ENCODE results near the gene PEX7. TPM values are rescaled to one million over a fixed set of nuclear protein-coding genes. Genes with fewer than 3 reads are reported as not detected.

The PEX7 gene
- total RNA-seq, 1 experiment from 2014 or later = 8.1 TPM

- Histone ChIP-seq H3K9me2 (ENCODE audit: insufficient read depth) (no peaks in the 10 kb centered on the region), H3K4me1 (ENCODE audit: control insufficient read depth in 1 of 2, insufficient read depth in 2 of 2, low read length in 2 of 2) (no peaks in the 10 kb centered on the region), H3K4me2 (ENCODE audit: low read length) (no peak overlapping the region), H4K20me1 (ENCODE audit: insufficient read depth) (no peaks in the 10 kb centered on the region), H3K27me3 (ENCODE audit: insufficient read depth, low read length) (no peaks in the 10 kb centered on the region), H3K9me3 (ENCODE audit: control insufficient read depth in 1 of 2, insufficient read depth in 1 of 2, low read depth in 1 of 2, low read length in 2 of 2) (no peaks in the 10 kb centered on the region), H3K4me3 (replicated peaks in 1 of 2; ENCODE audit: low read depth in 1 of 2, low read length in 2 of 2) (no peak overlapping the region), H2AFZ (ENCODE audit: low read depth, low read length, poor library complexity, severe bottlenecking) (no peak overlapping the region), H3K9ac (ENCODE audit: low read length) (no peak overlapping the region), H3K79me2 (ENCODE audit: insufficient read depth, low read length) (peaks cover 9% of the 10 kb centered on the region; the same call in 1 of the 2 replicates), H3K36me3 (ENCODE audit: control insufficient read depth in 1 of 2, insufficient read depth in 2 of 2, low read length in 2 of 2) (no peaks in the 10 kb centered on the region), H3K27ac (ENCODE audit: low read depth, low read length) (no peak overlapping the region)
- no TSS peak for BruUV-seq (replicated peaks)
- ChIA-PET POLR2A (no interaction called here), CTCF (no interaction called here), RAD21 (ENCODE audit: low non-redundant PET in 1 of 2, low total read pairs in 2 of 2, uncharacterized antibody in 2 of 2, unreplicated experiment in 2 of 2) (no interaction called here)
- intact Hi-C loops (cut with micrococcal nuclease) = loop anchor here (10.0 kb wide), 1 partner anchor 174 kb away; no protein-coding TSS in a partner anchor
- TF ChIP-seq EGR1 (IDR thresholded peaks at IDR 0.05; ENCODE audit: low read depth) (no peak), SIN3A (IDR thresholded peaks at IDR 0.05; ENCODE audit: low read depth) (no peak), ZFX (IDR thresholded peaks at IDR 0.05) (no peak), CEBPB (IDR thresholded peaks at IDR 0.05; ENCODE audit: low read depth) (no peak), ZNF274 (IDR thresholded peaks at IDR 0.05; ENCODE audit: low read depth, low read length) (no peak), TCF7L2 (IDR thresholded peaks at IDR 0.05; ENCODE audit: borderline replicate concordance, extremely low read depth, insufficient read depth, insufficient read length) (no peak), RAD21 (IDR thresholded peaks at IDR 0.05; ENCODE audit: low read depth) (no peak), SRF (IDR thresholded peaks at IDR 0.05; ENCODE audit: low read depth) (no peak), SP1 (IDR thresholded peaks at IDR 0.05; ENCODE audit: low read depth) (no peak), EZH2phosphoT487 (IDR thresholded peaks at IDR 0.05; ENCODE audit: borderline replicate concordance) (no peak), EZH2 (IDR thresholded peaks at IDR 0.05) (no peak), JUND (IDR thresholded peaks at IDR 0.05) (no peak), CTCF (IDR thresholded peaks at IDR 0.05 in 2 of 3, conservative IDR thresholded peaks at IDR 0.05 in 1 of 3; ENCODE audit: borderline replicate concordance in 1 of 3, insufficient read depth in 1 of 3, low read depth in 2 of 3, low read length in 2 of 3) (no peak), ELF1 (IDR thresholded peaks at IDR 0.05; ENCODE audit: borderline replicate concordance, low read depth) (no peak), YY1 (IDR thresholded peaks at IDR 0.05; ENCODE audit: extremely low read depth, insufficient replicate concordance, low read depth, low read length) (no peak)
- TF ChIP-seq, protein P1, sequence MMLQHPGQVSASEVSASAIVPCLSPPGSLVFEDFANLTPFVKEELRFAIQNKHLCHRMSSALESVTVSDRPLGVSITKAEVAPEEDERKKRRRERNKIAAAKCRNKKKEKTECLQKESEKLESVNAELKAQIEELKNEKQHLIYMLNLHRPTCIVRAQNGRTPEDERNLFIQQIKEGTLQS (IDR thresholded peaks at IDR 0.05) = no peak
- TF ChIP-seq, protein P2, sequence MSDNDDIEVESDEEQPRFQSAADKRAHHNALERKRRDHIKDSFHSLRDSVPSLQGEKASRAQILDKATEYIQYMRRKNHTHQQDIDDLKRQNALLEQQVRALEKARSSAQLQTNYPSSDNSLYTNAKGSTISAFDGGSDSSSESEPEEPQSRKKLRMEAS (IDR thresholded peaks at IDR 0.05) = no peak
- TF ChIP-seq, protein P3, sequence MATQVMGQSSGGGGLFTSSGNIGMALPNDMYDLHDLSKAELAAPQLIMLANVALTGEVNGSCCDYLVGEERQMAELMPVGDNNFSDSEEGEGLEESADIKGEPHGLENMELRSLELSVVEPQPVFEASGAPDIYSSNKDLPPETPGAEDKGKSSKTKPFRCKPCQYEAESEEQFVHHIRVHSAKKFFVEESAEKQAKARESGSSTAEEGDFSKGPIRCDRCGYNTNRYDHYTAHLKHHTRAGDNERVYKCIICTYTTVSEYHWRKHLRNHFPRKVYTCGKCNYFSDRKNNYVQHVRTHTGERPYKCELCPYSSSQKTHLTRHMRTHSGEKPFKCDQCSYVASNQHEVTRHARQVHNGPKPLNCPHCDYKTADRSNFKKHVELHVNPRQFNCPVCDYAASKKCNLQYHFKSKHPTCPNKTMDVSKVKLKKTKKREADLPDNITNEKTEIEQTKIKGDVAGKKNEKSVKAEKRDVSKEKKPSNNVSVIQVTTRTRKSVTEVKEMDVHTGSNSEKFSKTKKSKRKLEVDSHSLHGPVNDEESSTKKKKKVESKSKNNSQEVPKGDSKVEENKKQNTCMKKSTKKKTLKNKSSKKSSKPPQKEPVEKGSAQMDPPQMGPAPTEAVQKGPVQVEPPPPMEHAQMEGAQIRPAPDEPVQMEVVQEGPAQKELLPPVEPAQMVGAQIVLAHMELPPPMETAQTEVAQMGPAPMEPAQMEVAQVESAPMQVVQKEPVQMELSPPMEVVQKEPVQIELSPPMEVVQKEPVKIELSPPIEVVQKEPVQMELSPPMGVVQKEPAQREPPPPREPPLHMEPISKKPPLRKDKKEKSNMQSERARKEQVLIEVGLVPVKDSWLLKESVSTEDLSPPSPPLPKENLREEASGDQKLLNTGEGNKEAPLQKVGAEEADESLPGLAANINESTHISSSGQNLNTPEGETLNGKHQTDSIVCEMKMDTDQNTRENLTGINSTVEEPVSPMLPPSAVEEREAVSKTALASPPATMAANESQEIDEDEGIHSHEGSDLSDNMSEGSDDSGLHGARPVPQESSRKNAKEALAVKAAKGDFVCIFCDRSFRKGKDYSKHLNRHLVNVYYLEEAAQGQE (IDR thresholded peaks at IDR 0.05; ENCODE audit: low read depth) = no peak
- no peak for ATAC-seq
- DNase-seq (ENCODE audit: low read depth, low spot score) = no peak
Observed at GRCh38 chr6:136840276-136841001, 18.0 kb downstream of the PEX7 start.

All from HCT116 (cell line).